RPMI7951 (cell line): ENCODE measurements around the gene AGO3. TPM values are rescaled to one million over a fixed set of nuclear protein-coding genes. Genes with fewer than 3 reads are reported as not detected.
"Not testable (repeated sequence)": the region's sequence is repeated elsewhere in the genome, so short reads cannot be mapped to it uniquely, and the experiment has no call there.

ENCODE experiments used
- DNase-seq: peaks from one replicate; pipeline ENCODE4 v3.0.0-alpha.2; 2012; ENCODE audit warnings: low read depth
- total RNA-seq: library from RNA; depleted of rRNA; stranded (reverse); fragments of >200 nt; shearing (Covaris generic); gene quantifications from 2 replicates; pipeline ENCODE4 v1.2.3, GENCODE V29; 2014

The AGO3 gene
- total RNA-seq, 1 experiment from 2014 or later: 13.9 TPM

DNA sequence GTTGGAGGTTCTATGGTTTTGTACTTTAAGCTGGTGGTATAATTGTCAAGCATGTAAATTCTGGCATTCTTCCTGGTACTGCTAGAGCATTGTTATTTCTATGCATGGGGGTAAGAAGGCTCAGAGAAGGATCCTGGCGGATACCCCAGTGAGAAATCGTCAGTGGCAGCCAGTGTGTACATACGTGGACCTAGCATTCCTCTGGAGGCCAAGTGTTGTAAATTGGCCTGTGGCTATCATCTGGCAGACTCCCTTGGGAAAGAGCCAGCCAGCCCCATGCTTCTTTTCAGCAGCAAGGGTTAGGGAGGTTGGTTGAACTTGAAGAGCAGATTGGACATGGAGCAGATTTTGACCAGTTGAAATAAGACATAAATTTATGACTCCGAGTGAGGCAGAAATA lies 5.2 kb upstream of the AGO3 start:
- peak; percentile 55 for DNase-seq

DNA sequence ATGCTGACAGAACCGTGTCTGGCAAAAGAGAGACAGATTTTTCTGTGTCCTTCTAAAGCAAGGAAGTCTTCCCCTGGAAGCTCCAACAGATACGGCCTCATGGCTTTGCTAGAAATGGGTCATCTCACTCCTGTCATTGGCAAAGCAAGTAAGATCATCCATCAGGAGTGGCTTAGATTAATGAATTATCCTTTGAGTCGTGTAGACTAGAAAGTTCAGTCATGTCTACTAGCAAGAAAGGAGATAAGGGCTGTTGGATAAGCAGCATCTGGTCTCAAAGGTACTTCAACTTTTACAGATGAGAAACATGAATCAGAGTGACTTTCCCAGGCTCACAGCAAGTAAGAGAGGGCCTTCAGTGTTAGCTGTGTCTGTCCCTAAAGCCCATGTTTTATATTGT lies 3.4 kb upstream of the AGO3 start:
- no peak for DNase-seq

DNA sequence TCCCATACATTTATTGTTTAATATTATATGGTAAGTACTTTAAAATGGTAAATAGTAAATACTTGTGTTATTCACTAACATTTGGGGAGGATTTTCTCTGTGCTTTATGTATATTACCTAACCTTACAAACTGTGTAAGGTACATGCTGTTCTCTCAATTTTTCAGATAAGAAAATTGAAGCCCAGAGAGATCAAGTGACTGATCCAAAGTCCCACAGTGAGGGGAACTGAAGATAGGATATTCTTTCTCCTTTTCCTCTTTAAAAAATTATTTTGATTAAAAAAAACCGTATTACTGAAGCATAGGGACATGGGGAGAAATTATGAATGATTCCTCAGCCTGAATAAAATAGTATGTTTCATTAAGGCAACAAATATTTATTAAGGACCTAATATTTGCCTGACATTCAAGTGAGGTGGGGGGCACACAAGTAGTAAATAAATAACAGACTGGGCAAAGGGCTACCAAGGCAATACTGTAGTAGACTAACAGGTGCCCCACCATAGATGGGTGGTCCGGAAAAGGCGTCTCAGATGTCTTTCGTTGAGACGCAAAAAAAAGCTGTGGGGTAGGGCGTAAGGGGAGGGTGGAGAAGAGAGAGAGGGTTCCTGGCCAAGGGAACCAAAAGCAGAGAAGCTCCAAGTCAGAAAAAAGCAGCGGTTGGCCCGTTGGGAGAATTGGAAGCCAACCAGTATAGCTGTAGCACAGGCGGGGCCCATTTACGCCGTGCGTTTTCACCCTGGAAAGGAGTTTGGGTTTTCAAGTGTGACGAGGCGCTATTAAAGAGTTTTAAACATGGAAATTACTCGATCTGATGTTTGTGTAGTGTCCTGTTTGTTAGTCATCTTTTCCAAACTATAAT lies 944 bp upstream of the AGO3 start:
- peak; percentile 69 for DNase-seq

DNA sequence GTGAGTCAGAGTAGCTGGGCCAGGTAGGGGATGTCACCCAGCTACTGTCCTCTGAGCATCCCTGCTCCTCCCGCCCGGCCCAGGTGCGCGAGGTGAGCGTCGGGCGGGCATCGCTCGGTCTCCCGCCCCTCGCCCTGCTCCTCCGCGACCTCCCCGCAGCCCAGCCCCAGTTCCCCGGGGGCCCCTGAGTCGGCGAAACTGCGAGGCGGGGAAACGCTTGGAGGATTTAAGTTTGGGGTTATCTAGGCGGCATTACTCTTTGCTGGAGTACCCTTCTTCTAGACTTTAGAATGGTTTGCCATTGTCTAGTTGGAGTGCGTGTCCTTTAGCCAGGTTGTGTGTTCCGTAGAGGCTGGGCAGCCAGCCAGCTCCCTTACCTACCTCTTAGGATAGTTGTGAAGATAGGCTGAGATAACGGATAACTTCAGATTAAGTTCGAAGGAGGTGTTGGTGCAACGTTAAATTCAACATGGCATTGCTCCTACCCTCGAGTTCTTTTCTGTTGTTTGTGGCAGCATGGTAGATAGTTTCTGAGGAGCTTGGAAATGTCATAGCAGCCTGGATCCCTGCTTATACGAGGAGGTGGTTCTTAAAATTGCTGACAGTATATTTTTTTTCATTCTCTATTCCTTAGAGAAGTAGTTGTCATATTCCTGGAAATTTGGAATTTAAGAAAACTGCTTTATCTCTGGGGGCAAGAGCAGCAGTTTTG lies 697 bp downstream of the AGO3 start:
- peak; percentile 16 for DNase-seq

DNA sequence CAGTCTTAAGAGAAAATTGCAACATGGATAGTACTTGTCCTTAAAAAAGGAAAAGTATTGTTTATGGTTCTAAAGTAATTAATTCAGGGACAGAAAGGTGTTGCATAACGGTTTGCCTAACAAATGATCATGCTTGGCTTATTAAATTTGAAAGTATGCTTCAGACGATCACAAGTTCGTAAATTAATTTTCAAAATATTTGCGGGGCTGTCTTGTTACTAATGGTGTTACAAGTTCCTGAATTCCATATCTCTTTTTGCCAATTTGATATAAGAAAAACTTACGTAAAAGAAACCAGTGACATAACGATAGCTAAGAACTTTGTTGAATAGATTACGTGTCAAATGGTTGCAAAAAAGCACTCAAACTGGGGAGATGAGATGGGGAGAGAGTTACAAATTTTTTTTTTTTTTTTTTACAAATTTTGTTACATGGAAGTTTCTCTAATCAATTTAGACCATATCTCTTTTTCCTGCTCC lies 1.3 kb downstream of the AGO3 start:
- DNase-seq: no peak

DNA sequence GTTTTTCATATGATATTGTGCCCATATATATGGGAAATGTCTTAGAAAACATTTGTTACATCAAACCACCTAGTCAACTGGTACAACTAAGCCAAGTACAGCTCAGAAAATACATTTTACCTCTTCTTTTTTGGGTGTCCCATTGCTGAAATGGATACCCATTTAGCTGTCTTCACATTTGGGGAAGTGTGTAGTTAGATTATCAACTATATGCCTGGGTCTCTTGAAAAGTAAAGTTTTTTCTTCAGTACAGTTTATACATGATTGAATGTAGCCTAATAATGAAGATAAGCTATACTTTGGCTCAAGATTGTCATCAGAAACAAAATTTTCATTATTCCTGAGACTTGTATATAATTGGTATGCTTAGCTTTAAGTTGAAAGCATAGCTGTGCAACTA lies 2.0 kb downstream of the AGO3 start:
- DNase-seq: no peak

DNA sequence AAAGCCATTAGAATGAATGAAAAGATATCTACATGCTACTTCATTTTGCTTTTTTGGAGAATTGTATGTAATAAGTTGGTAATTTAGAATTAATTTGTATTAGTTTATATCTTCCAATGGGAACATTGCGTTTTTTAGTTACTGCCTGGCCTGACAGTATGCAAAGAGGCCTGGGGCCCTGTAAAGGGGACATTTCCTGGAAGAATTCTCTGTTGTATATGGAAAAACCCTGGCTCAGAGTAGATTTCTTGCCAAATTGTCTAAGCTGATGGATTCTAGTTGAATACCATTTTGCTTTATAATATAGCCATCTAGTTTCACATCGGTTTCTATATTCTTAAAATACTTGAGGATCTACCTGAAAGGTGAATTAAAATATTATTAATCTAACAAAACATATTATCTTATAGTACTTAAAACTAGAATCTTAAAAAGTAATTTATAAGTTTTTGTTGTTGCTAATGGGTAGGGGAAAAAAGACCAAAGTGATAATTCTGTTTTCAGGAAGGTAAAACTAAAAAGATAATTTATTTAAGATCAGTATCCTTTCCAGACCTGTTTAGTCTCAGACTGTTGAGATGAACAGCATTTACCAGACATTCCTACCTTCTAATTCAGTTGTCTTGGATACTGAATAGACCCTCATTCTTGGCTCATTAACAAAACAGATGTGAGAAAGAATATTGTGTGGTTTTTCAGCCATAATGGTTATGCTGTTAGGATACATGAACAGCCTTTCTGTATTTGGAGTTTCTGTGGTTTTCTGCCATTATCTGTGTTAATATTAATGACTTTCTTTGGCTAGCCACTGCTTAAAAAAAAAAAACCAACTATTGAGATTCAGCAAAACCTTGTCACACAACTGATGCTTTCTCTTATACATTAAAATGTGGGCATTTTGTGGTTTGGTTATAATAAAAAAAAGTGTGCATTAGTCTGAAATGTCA lies 4.8 kb downstream of the AGO3 start:
- DNase-seq: peak; percentile 14

DNA sequence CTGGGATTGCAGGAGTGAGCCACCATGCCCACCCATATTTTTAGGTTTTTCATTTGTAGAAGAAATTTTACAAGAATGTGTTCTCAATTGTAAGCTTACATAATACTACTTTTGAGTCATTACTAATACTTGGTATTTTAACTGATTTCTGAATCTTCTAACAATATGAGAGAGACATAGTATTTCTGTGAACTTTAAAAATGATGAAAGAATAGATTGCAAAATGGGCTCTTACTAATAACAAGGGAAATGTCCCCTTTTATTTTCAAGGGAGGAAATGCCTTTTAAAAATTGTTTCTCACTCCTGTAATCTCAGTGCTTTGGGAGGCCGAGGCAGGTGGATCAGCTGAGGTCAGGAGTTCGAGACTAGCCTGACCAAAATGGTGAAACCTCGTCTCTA lies 5.9 kb downstream of the AGO3 start:
- DNase-seq: no peak

DNA sequence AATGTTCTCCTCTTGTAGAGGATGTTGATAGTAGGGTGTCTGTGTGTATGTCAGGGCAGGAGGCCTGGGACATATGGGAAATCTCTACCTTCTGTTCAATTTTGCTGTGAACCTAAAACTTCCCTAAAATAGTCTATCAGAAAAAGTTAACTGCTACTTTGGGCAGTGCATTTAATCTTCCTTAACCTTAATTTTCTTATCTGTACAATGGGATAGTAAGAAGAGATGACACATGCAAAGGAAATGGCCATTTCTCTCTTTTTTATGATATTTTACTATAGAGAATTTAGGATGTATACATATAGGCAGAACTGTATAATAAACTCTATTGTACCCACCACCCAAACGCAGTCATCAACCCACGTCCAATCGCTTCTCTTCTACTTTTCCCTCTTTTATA lies 8.6 kb downstream of the AGO3 start:
- DNase-seq: no peak

DNA sequence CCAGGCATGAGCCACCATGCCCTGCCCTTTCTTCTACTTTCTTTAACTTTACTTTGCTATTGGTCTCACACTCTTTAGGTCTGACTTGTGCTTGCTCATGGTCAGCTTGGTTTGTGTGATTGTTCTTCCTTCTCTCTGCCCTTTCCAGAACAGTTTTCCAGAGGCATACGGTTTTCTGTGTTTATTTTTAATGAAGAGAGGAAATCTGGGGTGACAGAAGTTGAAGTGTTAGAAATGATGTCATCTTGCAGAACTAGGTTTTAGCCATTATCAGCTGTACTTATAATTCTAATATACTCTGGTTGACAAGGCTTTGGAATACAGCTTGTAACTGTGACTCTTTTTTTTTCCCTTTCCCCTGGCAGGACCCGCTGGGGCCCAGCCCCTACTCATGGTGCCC lies 14.4 kb downstream of the AGO3 start:
- DNase-seq: no peak

DNA sequence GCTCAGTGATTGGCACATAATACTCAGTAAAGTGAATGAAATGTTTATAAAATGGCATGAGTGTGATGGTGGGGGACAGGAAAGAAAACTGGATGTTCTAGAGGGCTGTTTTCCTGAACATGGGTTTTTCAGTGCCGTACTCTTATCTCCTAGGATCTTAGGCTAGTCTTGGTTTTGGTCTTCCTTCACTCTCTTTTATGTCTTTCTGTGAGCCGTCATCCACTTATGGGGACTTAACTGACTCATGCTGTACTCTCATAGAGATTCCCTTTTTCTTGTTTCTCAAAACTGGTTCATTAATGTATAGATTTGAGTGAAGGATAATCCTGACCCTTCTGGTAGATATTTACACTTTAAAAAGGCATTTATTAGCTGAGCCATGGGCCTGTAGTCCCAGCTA lies 16.6 kb downstream of the AGO3 start:
- DNase-seq: no peak

DNA sequence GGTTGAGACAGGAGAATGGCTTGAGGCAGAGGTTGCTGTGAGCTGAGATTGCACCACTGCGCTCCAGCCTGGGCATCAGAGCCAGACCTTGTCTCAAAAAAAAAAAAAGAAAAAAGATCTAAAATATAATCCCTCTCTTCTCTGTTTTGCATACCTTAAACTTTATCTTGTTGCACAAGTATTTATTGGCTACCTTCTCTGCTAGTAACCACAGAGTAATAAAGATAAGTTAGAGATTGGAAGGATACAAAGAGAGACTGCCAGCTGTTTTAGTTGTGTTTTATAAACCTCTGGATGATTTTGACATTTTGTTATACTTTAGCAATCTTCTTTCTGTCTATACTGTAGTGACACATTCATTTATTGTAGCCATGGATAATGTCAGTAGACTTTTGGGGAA lies 27.7 kb downstream of the AGO3 start:
- no peak for DNase-seq

DNA sequence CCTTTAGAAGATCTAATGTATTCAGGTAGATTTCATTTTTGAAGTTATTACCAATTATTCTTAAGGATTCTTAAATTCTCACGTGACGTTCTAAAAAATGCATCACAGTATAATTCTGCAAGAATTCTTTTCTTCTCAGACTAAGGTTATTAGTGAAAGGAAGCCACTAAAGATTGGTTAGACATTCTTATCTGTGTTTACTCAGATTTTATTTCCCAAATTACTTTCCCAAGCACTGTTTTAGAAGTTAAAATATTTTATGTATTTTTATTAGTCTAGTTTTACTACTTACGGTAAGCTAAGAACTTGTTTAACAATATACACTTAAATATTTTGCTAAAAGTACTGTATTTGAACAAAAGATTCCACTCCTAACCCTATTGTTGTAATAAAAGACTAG lies 28.4 kb downstream of the AGO3 start:
- DNase-seq: no peak

DNA sequence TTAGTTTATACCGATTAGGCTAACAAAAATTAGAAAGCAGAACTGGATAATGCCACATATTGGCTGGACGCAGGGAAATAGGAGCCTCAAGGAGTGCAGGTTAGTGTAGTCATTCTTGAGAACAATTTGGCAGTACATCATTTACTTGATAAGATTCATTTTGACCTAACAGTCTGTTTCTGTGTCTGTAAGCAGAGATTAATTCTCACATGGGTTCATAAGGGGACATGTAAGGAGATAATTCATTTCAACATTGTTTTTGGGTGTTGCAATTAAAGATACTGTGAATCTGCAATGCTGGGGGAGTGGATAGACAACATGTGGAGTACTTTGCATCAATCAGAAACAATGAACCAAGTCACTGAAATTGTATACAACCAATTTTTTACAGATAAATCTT lies 32.0 kb downstream of the AGO3 start:
- DNase-seq: no peak

DNA sequence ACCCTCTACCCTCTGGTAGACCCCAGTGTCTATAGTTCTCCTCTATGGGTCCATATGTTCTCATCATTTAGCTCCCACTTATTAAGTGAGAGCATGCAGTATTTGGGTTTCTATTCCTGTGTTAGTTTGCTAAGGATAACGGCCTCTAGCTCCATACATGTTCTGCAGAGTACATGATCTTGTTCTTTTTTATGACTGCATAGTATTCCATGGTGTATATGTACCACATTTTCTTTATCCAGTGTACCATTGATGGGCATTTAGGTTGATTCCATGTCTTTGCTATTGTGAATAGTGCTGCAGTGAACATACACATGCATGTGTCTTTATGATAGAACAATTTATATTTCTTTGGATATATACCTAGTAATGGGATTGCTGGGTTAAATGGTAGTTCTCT lies 33.4 kb downstream of the AGO3 start:
- DNase-seq: not testable (repeated sequence)

DNA sequence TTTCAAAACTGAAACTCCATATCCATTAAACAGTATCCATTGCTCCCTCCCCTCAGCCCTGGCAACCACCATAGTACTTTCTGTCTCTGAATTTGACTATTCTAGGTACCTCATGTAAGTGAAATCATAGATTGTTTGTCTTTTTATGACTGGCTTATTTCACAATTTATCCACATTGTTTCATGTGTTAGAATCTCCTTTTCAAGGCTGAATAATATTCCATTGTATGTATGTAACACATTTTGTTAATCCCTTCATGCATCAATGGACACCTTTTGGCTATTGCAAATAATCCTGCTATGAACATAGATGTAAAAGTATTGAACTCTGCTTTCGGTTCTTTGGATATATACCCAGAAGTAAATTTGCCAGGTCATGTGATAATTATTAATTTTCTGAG lies 37.5 kb downstream of the AGO3 start:
- DNase-seq: no peak

DNA sequence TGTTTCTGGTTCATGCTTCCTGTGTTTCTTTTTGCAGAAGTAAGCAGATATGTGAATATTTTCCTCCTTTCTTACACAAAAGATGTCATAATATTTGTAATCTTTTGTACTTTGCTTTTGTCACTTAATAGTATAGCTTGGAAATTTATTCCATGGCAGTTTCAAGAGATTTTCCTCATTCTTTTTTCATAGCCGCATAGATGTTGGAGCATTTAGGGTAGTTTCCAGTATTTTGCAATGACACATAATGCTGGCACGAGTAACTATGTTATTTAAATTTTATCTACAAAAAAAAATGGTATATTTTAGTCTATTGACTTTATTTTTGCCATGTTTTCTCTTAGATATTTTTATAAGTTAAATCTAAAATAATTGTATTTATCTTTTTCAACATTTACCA lies 40.7 kb downstream of the AGO3 start:
- no peak for DNase-seq

DNA sequence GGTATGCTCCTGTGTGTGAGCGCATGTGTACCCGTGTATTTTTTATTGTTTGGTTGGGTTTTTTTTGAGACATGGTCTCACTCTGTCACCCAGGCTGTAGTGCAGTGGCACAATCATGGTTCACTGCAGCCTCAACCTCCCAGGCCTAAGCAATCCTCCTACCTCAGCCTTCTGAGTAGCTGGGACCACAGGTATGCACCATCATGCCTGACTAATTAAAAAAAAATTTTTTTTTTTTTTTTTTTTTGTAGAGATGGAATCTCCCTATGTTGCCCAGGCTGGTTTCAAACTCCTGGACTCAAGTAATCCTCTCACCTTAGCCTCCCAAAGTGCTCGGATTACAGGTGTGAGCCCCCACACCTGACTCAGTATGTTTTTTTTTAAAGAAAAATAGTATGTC lies 41.7 kb downstream of the AGO3 start:
- DNase-seq: not testable (repeated sequence)

DNA sequence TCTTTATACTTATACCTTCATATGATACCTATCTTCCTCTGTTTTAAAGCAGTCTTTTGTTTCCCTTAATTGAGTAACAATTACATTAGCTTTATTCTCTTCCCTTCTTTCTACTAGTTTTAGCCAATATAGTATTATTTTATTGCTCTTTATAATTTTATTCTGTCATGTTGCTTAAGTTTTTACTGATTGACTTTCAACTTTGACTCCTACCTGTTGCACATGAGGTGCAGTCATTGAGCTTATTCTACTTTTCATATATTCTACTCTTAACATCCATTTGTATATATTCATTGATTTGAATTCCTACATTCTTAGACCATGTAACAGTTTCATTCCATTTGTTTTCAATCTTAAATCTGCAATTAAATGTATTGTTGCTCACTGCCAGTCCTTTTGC lies 49.2 kb downstream of the AGO3 start:
- no peak for DNase-seq

DNA sequence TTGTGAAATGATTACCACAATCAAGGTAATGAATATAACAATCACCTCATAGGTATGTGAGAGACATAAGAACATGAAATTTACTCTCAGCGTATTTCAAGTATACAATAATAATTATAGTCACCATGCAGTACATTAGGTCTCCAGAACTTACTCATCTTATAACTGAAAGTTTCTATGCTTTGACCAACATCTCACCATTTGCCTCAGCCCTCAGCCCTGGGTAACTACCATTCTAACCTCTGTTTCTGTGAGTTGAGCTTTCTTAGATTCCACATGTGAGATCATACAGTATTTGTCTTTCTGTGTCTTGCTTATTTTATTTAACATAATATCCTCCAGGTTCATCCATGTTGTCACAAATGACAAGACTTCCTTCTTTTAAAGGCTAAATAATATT lies 57.3 kb downstream of the AGO3 start:
- DNase-seq: no peak

DNA sequence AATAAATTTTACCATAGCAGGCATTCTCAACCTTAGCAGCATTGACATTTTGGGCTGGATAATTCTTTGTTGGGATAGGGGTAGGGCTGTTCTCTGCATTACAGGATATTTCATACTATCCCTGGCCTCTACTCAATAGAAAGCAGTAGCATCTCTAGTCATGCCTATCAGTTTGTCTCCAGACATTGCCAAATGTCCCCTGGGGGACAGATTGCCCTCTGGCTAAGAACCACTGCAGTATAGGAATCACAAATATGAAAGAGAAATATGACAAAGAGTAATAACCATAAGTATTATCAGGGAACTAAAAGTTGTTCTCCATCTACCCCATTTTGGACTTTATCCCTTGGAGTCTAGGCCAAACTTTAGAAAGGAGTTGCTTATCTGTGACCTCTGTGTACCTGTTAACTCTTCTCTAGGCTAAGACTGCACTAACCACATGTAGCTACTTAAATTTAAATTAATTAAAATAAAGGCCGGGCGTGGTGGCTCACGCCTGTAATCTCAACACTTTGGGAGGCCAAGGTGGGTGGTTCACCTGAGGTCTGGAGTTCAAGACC lies 76.1 kb downstream of the AGO3 start:
- DNase-seq: no peak

DNA sequence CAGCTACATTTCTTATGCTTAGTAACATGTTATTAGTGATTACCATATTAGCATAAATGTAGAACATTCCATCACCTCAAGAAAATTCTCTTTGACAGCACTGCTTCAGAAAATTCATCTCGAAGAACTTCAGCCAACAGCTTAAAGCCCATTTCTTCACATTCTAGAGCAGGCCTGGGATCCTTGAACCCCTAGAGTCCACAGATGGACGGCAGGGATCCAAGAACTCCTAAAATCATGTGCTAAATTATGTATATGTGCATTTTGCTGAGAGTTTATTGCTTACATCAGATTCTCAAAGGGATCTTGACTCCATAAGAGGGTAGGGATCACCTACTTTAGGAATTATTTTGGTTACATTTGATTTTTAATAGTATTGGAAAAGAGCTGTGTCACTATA lies 76.8 kb downstream of the AGO3 start:
- DNase-seq: no peak
